ENCODE data around the gene GIT2.
A peak's percentile ranks its signal among the peaks of the same experiment; 100 is the strongest.

GIT2 gene

GRCh38 chr12:109915171-109916040 is 80.8 kb downstream of the GIT2 start:
- no peak overlapping the region for H3K4me3 ChIP-seq (ENCODE audit: insufficient read depth, low read depth, low read length, poor library complexity, severe bottlenecking)
- peaks cover 66% of the 10 kb centered on the region for H3K36me3 ChIP-seq (ENCODE audit: control insufficient read depth, insufficient read depth, low read length)

GRCh38 chr12:109914461-109914860 is 81.7 kb downstream of the GIT2 start:
- no peaks in the 10 kb centered on the region for H3K27me3 ChIP-seq (replicated peaks; ENCODE audit: control insufficient read depth, insufficient read depth, low read length, poor library complexity, severe bottlenecking)
- no peaks in the 10 kb centered on the region for H3K9me3 ChIP-seq (ENCODE audit: control insufficient read depth, low read length)
- no peak for DNase-seq
- H3K4me3 ChIP-seq (ENCODE audit: insufficient read depth, low read depth, low read length, poor library complexity, severe bottlenecking): no peak overlapping the region
- no peak overlapping the region for H3K27ac ChIP-seq (ENCODE audit: insufficient read depth, low read length, poor library complexity, severe bottlenecking)
- H3K4me1 ChIP-seq (ENCODE audit: control insufficient read depth, insufficient read depth, low read length, poor library complexity, severe bottlenecking): no peaks in the 10 kb centered on the region
- peaks cover 65% of the 10 kb centered on the region for H3K36me3 ChIP-seq (ENCODE audit: control insufficient read depth, insufficient read depth, low read length)

More at GRCh38 chr12:109915171-109916040, 80.8 kb downstream of the GIT2 start:
- H3K4me1 ChIP-seq (ENCODE audit: control insufficient read depth, insufficient read depth, low read length, poor library complexity, severe bottlenecking): no peaks in the 10 kb centered on the region
- no peak overlapping the region for H3K27ac ChIP-seq (ENCODE audit: insufficient read depth, low read length, poor library complexity, severe bottlenecking)
- DNase-seq: no peak
- no peaks in the 10 kb centered on the region for H3K27me3 ChIP-seq (replicated peaks; ENCODE audit: control insufficient read depth, insufficient read depth, low read length, poor library complexity, severe bottlenecking)
- H3K9me3 ChIP-seq (ENCODE audit: control insufficient read depth, low read length): no peaks in the 10 kb centered on the region

- Histone ChIP-seq H3K27me3 (replicated peaks; ENCODE audit: control insufficient read depth, insufficient read depth, low read length, poor library complexity, severe bottlenecking) (no peaks in the 10 kb centered on the region), H3K4me3 (ENCODE audit: insufficient read depth, low read depth, low read length, poor library complexity, severe bottlenecking) (no peak overlapping the region), H3K27ac (ENCODE audit: insufficient read depth, low read length, poor library complexity, severe bottlenecking) (no peak overlapping the region), H3K4me1 (ENCODE audit: control insufficient read depth, insufficient read depth, low read length, poor library complexity, severe bottlenecking) (no peaks in the 10 kb centered on the region), H3K36me3 (ENCODE audit: control insufficient read depth, insufficient read depth, low read length) (peaks cover 75% of the 10 kb centered on the region), H3K9me3 (ENCODE audit: control insufficient read depth, low read length) (no peaks in the 10 kb centered on the region)
- DNase-seq: no peak
Observed at GRCh38 chr12:109912855-109913321, 83.3 kb downstream of the GIT2 start.

- DNase-seq: no peak
- Histone ChIP-seq H3K36me3 (ENCODE audit: control insufficient read depth, insufficient read depth, low read length) (peaks cover 75% of the 10 kb centered on the region), H3K27ac (ENCODE audit: insufficient read depth, low read length, poor library complexity, severe bottlenecking) (no peak overlapping the region), H3K4me3 (ENCODE audit: insufficient read depth, low read depth, low read length, poor library complexity, severe bottlenecking) (no peak overlapping the region), H3K4me1 (ENCODE audit: control insufficient read depth, insufficient read depth, low read length, poor library complexity, severe bottlenecking) (no peaks in the 10 kb centered on the region), H3K27me3 (replicated peaks; ENCODE audit: control insufficient read depth, insufficient read depth, low read length, poor library complexity, severe bottlenecking) (no peaks in the 10 kb centered on the region), H3K9me3 (ENCODE audit: control insufficient read depth, low read length) (no peaks in the 10 kb centered on the region)
Observed at GRCh38 chr12:109910969-109911348, 85.2 kb downstream of the GIT2 start.

GRCh38 chr12:109910254-109910968 is 85.8 kb downstream of the GIT2 start:
- Histone ChIP-seq H3K9me3 (ENCODE audit: control insufficient read depth, low read length) (no peaks in the 10 kb centered on the region), H3K27ac (ENCODE audit: insufficient read depth, low read length, poor library complexity, severe bottlenecking) (no peak overlapping the region), H3K4me3 (ENCODE audit: insufficient read depth, low read depth, low read length, poor library complexity, severe bottlenecking) (no peak overlapping the region), H3K27me3 (replicated peaks; ENCODE audit: control insufficient read depth, insufficient read depth, low read length, poor library complexity, severe bottlenecking) (no peaks in the 10 kb centered on the region), H3K4me1 (ENCODE audit: control insufficient read depth, insufficient read depth, low read length, poor library complexity, severe bottlenecking) (no peaks in the 10 kb centered on the region), H3K36me3 (ENCODE audit: control insufficient read depth, insufficient read depth, low read length) (peaks cover 74% of the 10 kb centered on the region)
- no peak for DNase-seq

GRCh38 chr12:109905301-109905700 is 90.9 kb downstream of the GIT2 start:
- Histone ChIP-seq H3K4me3 (ENCODE audit: insufficient read depth, low read depth, low read length, poor library complexity, severe bottlenecking) (no peak overlapping the region), H3K36me3 (ENCODE audit: control insufficient read depth, insufficient read depth, low read length) (peaks cover 63% of the 10 kb centered on the region), H3K27ac (ENCODE audit: insufficient read depth, low read length, poor library complexity, severe bottlenecking) (no peak overlapping the region), H3K4me1 (ENCODE audit: control insufficient read depth, insufficient read depth, low read length, poor library complexity, severe bottlenecking) (peaks cover 5% of the 10 kb centered on the region), H3K27me3 (replicated peaks; ENCODE audit: control insufficient read depth, insufficient read depth, low read length, poor library complexity, severe bottlenecking) (no peaks in the 10 kb centered on the region), H3K9me3 (ENCODE audit: control insufficient read depth, low read length) (no peaks in the 10 kb centered on the region)
- DNase-seq: no peak

- Histone ChIP-seq H3K36me3 (ENCODE audit: control insufficient read depth, insufficient read depth, low read length) (peaks cover 47% of the 10 kb centered on the region), H3K27ac (ENCODE audit: insufficient read depth, low read length, poor library complexity, severe bottlenecking) (no peak overlapping the region), H3K9me3 (ENCODE audit: control insufficient read depth, low read length) (no peaks in the 10 kb centered on the region), H3K27me3 (replicated peaks; ENCODE audit: control insufficient read depth, insufficient read depth, low read length, poor library complexity, severe bottlenecking) (no peaks in the 10 kb centered on the region), H3K4me1 (ENCODE audit: control insufficient read depth, insufficient read depth, low read length, poor library complexity, severe bottlenecking) (peaks cover 5% of the 10 kb centered on the region), H3K4me3 (ENCODE audit: insufficient read depth, low read depth, low read length, poor library complexity, severe bottlenecking) (no peak overlapping the region)
- DNase-seq: no peak
Observed at GRCh38 chr12:109902891-109903418, 93.2 kb downstream of the GIT2 start.

- peak overlapping the region; percentile 62 for H3K27ac ChIP-seq (ENCODE audit: insufficient read depth, low read length, poor library complexity, severe bottlenecking)
- peaks cover 27% of the 10 kb centered on the region for H3K36me3 ChIP-seq (ENCODE audit: control insufficient read depth, insufficient read depth, low read length)
- peak overlapping the region; percentile 79 for H3K4me3 ChIP-seq (ENCODE audit: insufficient read depth, low read depth, low read length, poor library complexity, severe bottlenecking)
- DNase-seq: no peak
- no peaks in the 10 kb centered on the region for H3K9me3 ChIP-seq (ENCODE audit: control insufficient read depth, low read length)
- H3K27me3 ChIP-seq (replicated peaks; ENCODE audit: control insufficient read depth, insufficient read depth, low read length, poor library complexity, severe bottlenecking): no peaks in the 10 kb centered on the region
- H3K4me1 ChIP-seq (ENCODE audit: control insufficient read depth, insufficient read depth, low read length, poor library complexity, severe bottlenecking): peaks cover 5% of the 10 kb centered on the region
Observed at GRCh38 chr12:109900752-109901580, 95.2 kb downstream of the GIT2 start.

- Histone ChIP-seq H3K36me3 (ENCODE audit: control insufficient read depth, insufficient read depth, low read length) (peaks cover 19% of the 10 kb centered on the region), H3K9me3 (ENCODE audit: control insufficient read depth, low read length) (no peaks in the 10 kb centered on the region), H3K4me3 (ENCODE audit: insufficient read depth, low read depth, low read length, poor library complexity, severe bottlenecking) (peak within 1 kb of the TSS; percentile 79), H3K27ac (ENCODE audit: insufficient read depth, low read length, poor library complexity, severe bottlenecking) (peak within 1 kb of the TSS; percentile 62), H3K4me1 (ENCODE audit: control insufficient read depth, insufficient read depth, low read length, poor library complexity, severe bottlenecking) (peaks cover 5% of the 10 kb centered on the region), H3K27me3 (replicated peaks; ENCODE audit: control insufficient read depth, insufficient read depth, low read length, poor library complexity, severe bottlenecking) (no peaks in the 10 kb centered on the region)
- peak; percentile 41 to 61 (median 56) for DNase-seq
Observed at GRCh38 chr12:109899783-109900751, 96.1 kb downstream of the GIT2 start, which contains the start of gene TCHP. TSS of gene TCHP (plus strand) at chr12:109900274. CDS start at chr12:109903027, 2,753 bp downstream.

Measured in effector memory CD4-positive, alpha-beta T cell (primary cell).